Vagina (tissue), 2 donors: Measurements from ENCODE around the gene COBL. TPM values are rescaled to one million over a fixed set of nuclear protein-coding genes. Genes with fewer than 3 reads are reported as not detected.

Experiments
- DNase-seq, 2 donors: peaks; one replicate each; pipeline ENCODE4 v3.0.0-alpha.2; 2017; ENCODE audit errors: extremely low spot score in 2 of 2
- H3K27ac ChIP-seq: fragments of 200-600 bp; sonication (generic); one replicate; pipeline ENCODE4 v1.5.1; 2019
- H3K27me3 ChIP-seq: fragments of 200-600 bp; sonication (generic); one replicate; pipeline ENCODE4 v1.5.1; 2019
- H3K36me3 ChIP-seq, 2 donors: fragments of 200-600 bp; sonication (generic); one replicate each; pipeline ENCODE4 v1.5.1; 2017 to 2019
- H3K4me1 ChIP-seq: fragments of 200-600 bp; sonication (generic); one replicate; pipeline ENCODE4 v1.5.1; 2019
- H3K4me3 ChIP-seq, 2 donors: fragments of 200-600 bp; sonication (generic); 1 replicate in 1 of 2; 2 replicates in 1 of 2; pipeline ENCODE4 v1.5.1; 2016 to 2019
- H3K9me3 ChIP-seq: fragments of 200-600 bp; sonication (generic); one replicate; pipeline ENCODE4 v1.5.1; 2019
- CTCF ChIP-seq, 3 experiments: fragments of 450-650 bp in 2 of 3; fragments of 200-600 bp in 1 of 3; sonication (generic) in 1 of 3; IDR thresholded peaks; one replicate each; pipeline ENCODE4 v1.5.1; 2017 to 2019; ENCODE audit warnings: antibody characterized with exemption in 3 of 3, mild to moderate bottlenecking in 2 of 3, moderate library complexity in 2 of 3
- POLR2A ChIP-seq, 2 donors: fragments of 450-650 bp; IDR thresholded peaks; one replicate each; pipeline ENCODE4 v1.6.1; 2017; ENCODE audit warnings: antibody characterized with exemption in 2 of 2, mild to moderate bottlenecking in 2 of 2, moderate library complexity in 2 of 2
- POLR2AphosphoS5 ChIP-seq, 2 donors: sonication (generic); formaldehyde crosslinking; IDR thresholded peaks; one replicate each; pipeline ENCODE4 v1.9.0; 2017; ENCODE audit warnings: antibody characterized with exemption in 2 of 2, mild to moderate bottlenecking in 2 of 2, low read depth in 1 of 2; ENCODE audit not compliant: insufficient read depth in 1 of 2
- intact Hi-C: fragments of 100-400 bp; cut with DNase I; formaldehyde crosslinking; loops from one replicate; pipeline ENCODE4 v1.15.1; 2023
- total RNA-seq: library from RNA; depleted of rRNA; stranded (reverse); fragments of >200 nt; gene quantifications from one replicate; pipeline ENCODE4 v1.2.3, GENCODE V29; 2016

COBL gene
- total RNA-seq, 1 donor from 2014 or later = 9.3 TPM

- no peaks in the 10 kb centered on the region for H3K36me3 ChIP-seq
Measured at GRCh38 chr7:51108134-51108533, 208.5 kb downstream of the COBL start.

GRCh38 chr7:51104278-51104677, 212.3 kb downstream of the COBL start:
- TF ChIP-seq POLR2AphosphoS5 (IDR thresholded peaks at IDR 0.05; ENCODE audit: insufficient read depth in 1 of 2, low read depth in 1 of 2) = no peak
- TF ChIP-seq POLR2A (IDR thresholded peaks at IDR 0.05) = no peak
- no peak for TF ChIP-seq CTCF (IDR thresholded peaks at IDR 0.05)
- Histone ChIP-seq H3K27me3 (no peaks in the 10 kb centered on the region), H3K4me1 (no peaks in the 10 kb centered on the region), H3K9me3 (no peaks in the 10 kb centered on the region), H3K4me3 (no peak overlapping the region), H3K27ac (no peak overlapping the region), H3K36me3 (no peaks in the 10 kb centered on the region)
- DNase-seq = no peak
- intact Hi-C loops = no loop called here

More at GRCh38 chr7:51108134-51108533, 208.5 kb downstream of the COBL start:
- H3K27ac ChIP-seq = no peak overlapping the region
- no peak for DNase-seq
- no peaks in the 10 kb centered on the region for H3K9me3 ChIP-seq
- H3K4me3 ChIP-seq = no peak overlapping the region
- no peaks in the 10 kb centered on the region for H3K4me1 ChIP-seq
- TF ChIP-seq POLR2A (IDR thresholded peaks at IDR 0.05) (no peak), POLR2AphosphoS5 (IDR thresholded peaks at IDR 0.05; ENCODE audit: insufficient read depth in 1 of 2, low read depth in 1 of 2) (no peak), CTCF (IDR thresholded peaks at IDR 0.05) (no peak)
- intact Hi-C loops = no loop called here
- no peaks in the 10 kb centered on the region for H3K27me3 ChIP-seq

- TF ChIP-seq POLR2AphosphoS5 (IDR thresholded peaks at IDR 0.05; ENCODE audit: insufficient read depth in 1 of 2, low read depth in 1 of 2) (no peak), POLR2A (IDR thresholded peaks at IDR 0.05) (no peak), CTCF (IDR thresholded peaks at IDR 0.05) (no peak)
- H3K27ac ChIP-seq = no peak overlapping the region
- H3K27me3 ChIP-seq = no peaks in the 10 kb centered on the region
- no peak for DNase-seq
- H3K9me3 ChIP-seq = no peaks in the 10 kb centered on the region
- no peak overlapping the region for H3K4me3 ChIP-seq
- no peaks in the 10 kb centered on the region for H3K36me3 ChIP-seq
- intact Hi-C loops = no loop called here
- no peaks in the 10 kb centered on the region for H3K4me1 ChIP-seq
Measured at GRCh38 chr7:51103718-51104117, 212.9 kb downstream of the COBL start.

- H3K4me1 ChIP-seq = no peaks in the 10 kb centered on the region
- intact Hi-C loops = no loop called here
- H3K9me3 ChIP-seq = no peaks in the 10 kb centered on the region
- H3K36me3 ChIP-seq = no peaks in the 10 kb centered on the region
- no peaks in the 10 kb centered on the region for H3K27me3 ChIP-seq
- no peak overlapping the region for H3K4me3 ChIP-seq
- DNase-seq = no peak
- TF ChIP-seq POLR2A (IDR thresholded peaks at IDR 0.05) (no peak), CTCF (IDR thresholded peaks at IDR 0.05) (no peak)
- no peak overlapping the region for H3K27ac ChIP-seq
Measured at GRCh38 chr7:51102828-51103227, 213.8 kb downstream of the COBL start.

GRCh38 chr7:51101111-51101757, 215.4 kb downstream of the COBL start:
- Histone ChIP-seq H3K27me3 (no peaks in the 10 kb centered on the region), H3K9me3 (no peaks in the 10 kb centered on the region), H3K4me3 (no peak overlapping the region), H3K36me3 (no peaks in the 10 kb centered on the region), H3K27ac (no peak overlapping the region), H3K4me1 (no peaks in the 10 kb centered on the region)
- intact Hi-C loops = no loop called here
- no peak for TF ChIP-seq CTCF (IDR thresholded peaks at IDR 0.05)
- TF ChIP-seq POLR2A (IDR thresholded peaks at IDR 0.05) = no peak
- DNase-seq = no peak
